ENCODE results near the gene CYP4F11.
"Not testable (repeated sequence)": the region's sequence is repeated elsewhere in the genome, so short reads cannot be mapped to it uniquely, and the experiment has no call there.

CYP4F11 gene

GRCh38 chr19:15883329-15883728 lies 51.0 kb downstream of the CYP4F11 start:
- not testable (repeated sequence) for DNase-seq (ENCODE audit: low read depth, low spot score)

- DNase-seq (ENCODE audit: low read depth, low spot score): no peak
Measured at GRCh38 chr19:15874821-15875474, 59.4 kb downstream of the CYP4F11 start.

GRCh38 chr19:15873771-15874170 lies 60.6 kb downstream of the CYP4F11 start:
- not testable (repeated sequence) for DNase-seq (ENCODE audit: low read depth, low spot score)

GRCh38 chr19:15871570-15871969 lies 62.8 kb downstream of the CYP4F11 start:
- no peak for DNase-seq (ENCODE audit: low read depth, low spot score)

- no peak for DNase-seq (ENCODE audit: low read depth, low spot score)
Measured at GRCh38 chr19:15869873-15870272, 64.5 kb downstream of the CYP4F11 start.

GRCh38 chr19:15869109-15869555 lies 65.2 kb downstream of the CYP4F11 start:
- no peak for DNase-seq (ENCODE audit: low read depth, low spot score)

- DNase-seq (ENCODE audit: low read depth, low spot score): no peak
Measured at GRCh38 chr19:15866636-15867035, 67.7 kb downstream of the CYP4F11 start.

- no peak for DNase-seq (ENCODE audit: low read depth, low spot score)
Measured at GRCh38 chr19:15864824-15865223, 69.5 kb downstream of the CYP4F11 start.

GRCh38 chr19:15863272-15863671 lies 71.1 kb downstream of the CYP4F11 start:
- no peak for DNase-seq (ENCODE audit: low read depth, low spot score)

- DNase-seq (ENCODE audit: low read depth, low spot score): no peak
Measured at GRCh38 chr19:15862444-15862843, 71.9 kb downstream of the CYP4F11 start.

Measured in iPS DF 19.7 (cell line).